Activated CD8-positive, alpha-beta memory T cell treated with anti-CD3 and anti-CD28 coated beads, Interleukin-2, amount 50 U/mL, for 24 hours (primary cell): ENCODE results near the gene MAIP1.
A peak's percentile ranks its signal among the peaks of the same experiment; 100 is the strongest.

Experiments
- DNase-seq: peaks from one replicate; pipeline ENCODE4 v3.0.0-alpha.2; 2020; ENCODE audit errors: extremely low read depth

The MAIP1 gene

DNA sequence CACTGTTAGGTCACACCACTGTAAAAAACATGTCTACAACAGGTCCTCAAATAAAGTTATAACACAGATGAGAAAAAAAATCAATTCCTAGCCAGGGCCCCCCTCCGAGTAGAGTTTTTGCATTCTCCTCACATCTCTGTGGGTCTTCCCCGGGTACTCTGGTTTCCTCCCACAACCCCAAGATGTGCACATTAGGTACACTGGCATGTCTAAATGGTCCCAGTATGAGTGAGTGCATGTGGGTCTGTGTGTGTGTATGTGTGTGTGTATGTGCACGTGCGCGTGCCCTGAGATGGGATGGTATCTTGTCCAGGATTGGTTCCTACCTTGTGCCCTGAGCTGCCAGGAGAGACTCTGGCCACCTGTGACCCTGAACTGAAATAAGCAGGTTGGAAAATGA, 5.0 kb upstream of the MAIP1 start:
- no peak for DNase-seq

DNA sequence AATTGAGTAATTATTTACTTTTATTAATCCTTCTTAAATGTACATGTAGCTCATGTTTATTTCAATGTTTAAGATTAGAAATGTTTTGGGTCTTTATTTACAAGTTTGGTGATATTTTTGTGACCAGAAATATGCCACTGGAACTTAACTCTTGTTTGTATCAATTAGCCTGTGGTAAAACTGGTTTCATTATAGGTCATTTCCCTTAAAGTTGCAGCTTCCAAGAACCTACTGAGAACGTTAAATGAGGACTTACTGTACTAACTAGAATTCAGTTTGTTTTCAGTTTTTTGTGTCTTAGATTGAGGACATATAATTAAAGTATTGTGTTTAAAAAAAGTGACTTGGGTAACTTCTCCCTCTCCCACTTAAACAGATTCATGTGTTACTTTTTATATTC, 4.4 kb upstream of the MAIP1 start:
- no peak for DNase-seq

DNA sequence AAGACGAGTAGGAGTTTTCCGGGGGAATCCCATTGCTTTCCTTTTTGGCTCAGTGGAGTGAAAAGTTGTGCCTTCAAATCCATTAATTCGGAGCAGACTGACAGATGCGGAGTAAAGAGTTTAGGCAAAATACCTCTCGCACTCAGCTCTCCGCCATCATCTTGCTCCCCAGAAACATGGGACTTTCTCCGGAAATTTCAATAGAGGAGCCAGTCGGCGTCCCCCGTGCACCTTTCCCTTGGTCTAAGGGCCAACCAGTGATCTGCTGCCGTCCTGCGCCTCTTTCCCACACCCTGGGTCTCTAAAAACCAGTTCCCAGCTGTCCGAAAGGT, 409 bp upstream of the MAIP1 start:
- no peak for DNase-seq

DNA sequence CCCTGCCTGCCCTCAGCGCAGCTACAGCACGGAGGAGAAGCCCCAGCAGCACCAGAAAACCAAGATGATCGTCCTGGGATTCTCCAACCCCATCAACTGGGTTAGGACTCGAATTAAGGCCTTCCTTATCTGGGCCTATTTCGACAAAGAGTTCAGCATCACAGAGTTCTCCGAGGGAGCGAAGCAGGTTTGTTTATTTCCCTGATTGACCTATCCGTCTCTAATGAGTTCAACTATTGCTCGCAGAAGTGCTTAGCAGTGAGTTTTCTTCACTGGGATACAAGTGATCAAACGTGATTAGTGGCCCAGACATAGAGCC, 639 bp downstream of the MAIP1 start:
- no peak for DNase-seq

DNA sequence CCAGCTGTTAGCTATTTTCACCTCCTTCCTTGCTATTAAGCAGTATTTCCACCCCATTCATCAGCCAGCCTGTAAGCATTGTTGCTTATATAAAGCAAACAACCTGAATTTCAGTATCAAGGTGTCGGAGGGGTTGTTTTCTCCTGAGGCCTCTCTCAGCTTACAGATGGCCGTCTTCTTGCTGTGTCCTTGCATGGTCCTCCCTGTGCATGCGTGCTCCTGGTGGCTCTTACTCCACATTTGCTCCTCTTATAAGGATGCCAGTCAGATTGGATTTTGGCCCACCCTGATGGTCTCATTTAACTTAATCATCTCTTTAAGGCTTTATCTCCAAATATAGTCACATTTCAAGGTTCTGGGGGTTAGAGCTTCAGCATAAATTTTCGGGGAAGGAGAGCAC, 2.6 kb downstream of the MAIP1 start:
- no peak for DNase-seq

DNA sequence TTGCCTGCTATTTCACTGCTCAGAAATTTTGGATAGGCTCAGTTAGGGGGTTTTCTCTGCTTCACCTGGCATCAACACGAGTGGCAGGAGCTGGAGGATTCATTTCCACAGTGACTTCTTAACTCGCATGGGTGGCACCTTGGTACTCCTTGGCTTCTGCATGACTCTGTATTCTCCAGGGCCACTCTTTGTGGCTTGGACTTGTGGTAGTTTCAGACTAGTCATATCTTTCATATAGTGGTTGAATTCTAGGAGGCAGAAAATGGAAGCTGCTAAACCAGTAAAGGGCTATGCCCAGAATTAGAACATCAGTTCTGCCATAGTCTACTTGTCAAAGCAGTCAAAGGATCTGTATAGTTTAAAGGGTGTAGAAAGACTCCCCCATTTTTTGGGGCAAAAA, 6.8 kb downstream of the MAIP1 start:
- no peak for DNase-seq

DNA sequence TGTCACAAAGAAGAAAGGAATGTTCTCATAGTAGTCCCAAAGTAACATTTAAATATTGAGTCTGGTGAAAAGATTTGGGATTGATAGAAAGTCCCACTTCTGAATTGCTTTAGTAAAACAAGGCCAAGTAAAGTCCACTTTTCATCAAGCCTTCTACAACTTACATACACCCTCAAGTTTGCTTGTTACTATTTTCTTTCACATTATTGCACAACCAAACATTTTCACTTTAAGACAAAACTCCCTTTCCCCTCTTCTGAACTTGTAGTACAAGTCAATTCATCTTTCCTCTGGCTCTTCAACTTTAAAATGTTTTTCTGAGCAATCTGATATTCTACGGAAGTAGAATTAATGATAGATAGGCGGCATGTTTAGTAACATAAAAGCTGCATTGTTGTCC, 11.0 kb downstream of the MAIP1 start:
- no peak for DNase-seq

DNA sequence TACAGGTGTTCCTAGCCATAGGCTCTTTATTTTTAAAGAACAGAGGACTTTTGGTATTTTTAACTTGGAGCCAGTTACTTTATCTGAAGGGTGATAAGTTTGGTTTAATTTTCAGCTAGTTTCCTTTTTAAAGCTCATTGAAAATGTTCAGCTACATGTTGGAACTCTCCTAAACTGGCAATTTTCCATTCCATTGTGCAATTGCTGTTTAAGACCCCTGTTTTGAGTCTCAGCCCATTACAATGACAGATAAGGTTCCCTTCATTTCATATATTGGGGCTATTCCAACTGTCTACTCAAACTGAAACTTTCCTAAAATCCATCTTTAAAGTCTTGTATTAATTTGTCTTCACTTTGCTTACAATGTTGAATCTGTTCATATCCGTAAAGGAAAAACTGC, 11.6 kb downstream of the MAIP1 start:
- no peak for DNase-seq

DNA sequence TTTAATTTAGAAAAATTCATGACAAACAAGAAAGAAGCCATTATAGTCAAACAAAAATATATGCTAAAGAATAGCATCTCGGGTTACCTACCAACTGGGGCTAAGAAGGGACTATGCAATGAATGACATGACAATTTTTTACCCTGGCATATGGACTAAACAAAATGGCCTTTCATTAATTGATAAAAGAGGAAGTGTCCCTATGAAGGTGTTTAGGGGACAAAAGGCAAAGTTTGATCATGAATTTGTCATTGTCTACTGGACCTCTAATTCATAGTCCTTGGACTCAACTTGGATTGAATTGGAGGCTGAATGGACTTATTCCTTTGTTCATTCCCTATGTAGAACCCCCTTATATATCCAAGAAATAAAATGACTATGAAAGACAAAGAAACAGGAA, 12.7 kb downstream of the MAIP1 start:
- no peak for DNase-seq

DNA sequence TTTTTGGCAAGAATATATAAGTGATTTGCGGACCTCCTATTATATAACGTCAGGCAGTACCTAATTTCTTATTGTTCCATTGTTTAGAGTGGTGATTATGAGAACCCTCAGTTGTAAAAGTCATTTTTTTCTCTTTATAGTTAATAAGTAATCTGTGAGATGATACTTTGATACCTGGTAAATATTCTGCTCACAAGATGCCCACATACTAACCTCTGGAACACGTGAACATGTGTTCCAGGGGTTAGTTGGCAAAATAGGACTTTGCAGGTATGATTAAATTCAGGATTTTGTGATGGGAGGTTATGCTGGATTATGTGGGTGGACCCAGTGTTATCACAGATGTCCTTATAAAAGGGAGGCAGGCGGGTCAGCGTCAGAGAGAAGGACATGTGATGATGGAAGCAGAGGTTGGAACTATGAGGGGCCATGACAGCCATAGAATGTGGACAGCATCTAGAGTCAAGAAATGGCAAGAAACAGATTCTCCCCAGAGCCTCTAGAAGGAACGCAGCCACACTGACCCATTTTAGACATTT, 16.8 kb downstream of the MAIP1 start:
- DNase-seq = no peak

DNA sequence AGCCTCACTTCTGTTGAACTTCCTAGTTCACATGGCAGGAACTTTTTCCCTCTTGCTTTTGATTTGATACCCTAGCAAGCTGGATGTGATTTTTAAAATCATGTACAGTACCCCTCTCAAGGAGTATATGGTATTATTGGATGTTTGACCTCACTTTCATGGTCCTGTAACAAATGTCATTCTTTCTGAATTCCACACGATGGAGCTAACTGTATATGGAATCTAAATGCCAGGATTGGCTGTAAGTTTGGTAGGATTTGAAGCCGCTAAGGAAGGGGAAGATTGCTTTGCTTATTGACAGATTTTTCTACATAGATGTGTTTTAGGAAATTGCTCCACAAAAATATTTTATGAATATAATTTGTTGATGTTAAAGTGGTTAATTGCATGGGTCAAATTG, 18.3 kb downstream of the MAIP1 start:
- DNase-seq = no peak

DNA sequence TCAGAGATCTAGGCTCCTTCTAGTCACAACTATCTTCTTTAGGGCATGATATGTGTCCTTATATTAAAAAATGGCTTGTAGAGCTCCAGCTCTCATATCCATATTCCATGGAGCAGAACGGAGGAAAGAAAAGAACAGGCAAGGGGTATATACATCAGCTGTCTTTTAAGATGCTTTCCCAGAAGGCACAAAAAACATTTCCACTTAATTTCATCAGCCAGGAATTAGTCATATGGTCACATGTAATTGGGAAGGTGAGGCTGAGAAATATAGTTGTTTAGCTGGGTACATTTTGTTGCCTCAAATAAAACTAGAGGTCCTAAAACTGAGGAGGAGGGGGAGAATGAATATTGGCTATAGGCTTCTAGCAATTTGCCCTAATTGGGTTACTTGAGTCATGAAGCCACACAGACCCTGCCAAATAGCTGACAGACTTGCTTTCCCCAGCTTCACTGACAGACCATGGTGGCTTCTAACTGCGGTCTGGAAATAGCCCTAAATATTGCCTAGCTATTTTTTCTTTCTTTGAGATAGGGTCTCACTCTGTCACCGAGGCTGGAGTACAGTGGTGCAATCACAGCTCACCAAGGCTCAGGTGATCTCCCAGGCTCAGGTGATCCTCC, 20.0 kb downstream of the MAIP1 start:
- no peak for DNase-seq

DNA sequence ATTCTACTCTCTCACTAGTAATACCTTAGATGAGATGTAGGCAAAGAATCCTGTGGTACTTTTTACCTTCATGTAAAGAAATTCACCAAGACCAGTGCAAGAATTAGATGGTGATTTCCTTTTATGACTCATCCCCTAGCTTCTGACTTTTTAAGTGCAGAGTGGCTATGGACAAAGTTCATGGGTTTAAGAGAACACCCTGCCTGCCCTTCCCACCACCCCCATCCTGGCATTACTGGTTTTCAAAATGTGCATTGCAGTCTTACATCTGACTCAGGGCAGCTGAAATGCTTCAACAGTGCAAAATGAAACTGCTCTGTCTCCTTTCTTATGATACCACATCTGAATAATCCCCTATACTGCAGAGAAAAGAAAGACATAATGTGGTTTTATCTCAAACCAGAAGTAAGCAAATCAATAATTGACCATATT, 22.6 kb downstream of the MAIP1 start:
- DNase-seq = no peak

DNA sequence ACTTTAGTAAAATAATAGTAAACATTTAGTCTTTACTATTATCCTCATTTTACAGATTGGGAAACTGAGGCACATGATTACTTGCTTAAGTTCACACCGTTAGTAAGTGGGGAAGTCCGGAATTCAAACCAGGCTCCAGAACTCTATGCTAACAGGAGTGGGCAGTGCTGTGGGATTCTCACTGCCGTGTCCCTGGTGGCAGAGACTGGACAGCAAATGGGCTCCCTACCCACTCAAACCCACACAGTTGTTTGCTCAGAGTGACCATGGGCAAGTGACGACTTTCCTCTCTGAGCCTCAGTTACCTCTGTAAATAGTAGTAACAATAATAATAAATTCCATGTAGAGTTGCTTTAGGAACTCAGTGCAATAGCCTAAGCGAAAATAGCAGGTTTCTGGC, 24.0 kb downstream of the MAIP1 start:
- no peak for DNase-seq

DNA sequence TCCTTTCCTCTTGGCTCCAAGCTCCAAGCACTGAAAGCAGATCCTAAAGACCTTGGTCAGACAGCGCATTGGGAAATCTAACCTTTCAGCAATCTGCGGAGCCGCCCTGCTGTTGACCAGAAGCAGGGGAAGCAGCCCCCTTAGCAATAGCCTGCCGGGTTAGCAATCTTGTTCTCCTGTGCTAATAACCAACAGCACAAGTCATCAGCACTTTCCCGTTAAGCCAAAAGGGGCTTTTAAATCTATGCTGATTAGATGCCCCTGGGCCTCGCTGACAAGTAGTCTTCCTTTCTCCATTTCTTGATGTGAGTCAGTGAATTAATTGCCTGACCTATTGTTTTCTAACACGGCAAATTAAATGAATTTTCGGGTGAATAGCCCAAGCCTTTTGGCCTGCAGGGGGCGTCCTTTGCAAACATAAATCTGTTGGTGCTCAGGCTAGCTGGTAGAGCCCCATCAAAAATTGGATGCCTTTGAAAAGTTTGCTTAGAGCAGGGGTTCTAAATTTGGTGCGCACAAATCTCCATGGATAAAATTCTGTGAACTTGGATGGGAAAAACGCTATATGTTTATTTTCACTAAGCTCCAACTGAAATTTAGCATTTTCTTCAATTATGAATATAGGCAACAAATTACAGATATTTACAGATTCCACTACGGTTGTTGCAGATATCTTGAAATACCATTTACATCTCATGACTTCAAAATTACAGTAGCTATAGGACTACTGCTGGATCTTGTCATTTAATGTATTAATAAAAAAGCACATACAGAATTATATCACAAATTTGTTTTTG, 24.6 kb downstream of the MAIP1 start:
- DNase-seq = peak; percentile 72

DNA sequence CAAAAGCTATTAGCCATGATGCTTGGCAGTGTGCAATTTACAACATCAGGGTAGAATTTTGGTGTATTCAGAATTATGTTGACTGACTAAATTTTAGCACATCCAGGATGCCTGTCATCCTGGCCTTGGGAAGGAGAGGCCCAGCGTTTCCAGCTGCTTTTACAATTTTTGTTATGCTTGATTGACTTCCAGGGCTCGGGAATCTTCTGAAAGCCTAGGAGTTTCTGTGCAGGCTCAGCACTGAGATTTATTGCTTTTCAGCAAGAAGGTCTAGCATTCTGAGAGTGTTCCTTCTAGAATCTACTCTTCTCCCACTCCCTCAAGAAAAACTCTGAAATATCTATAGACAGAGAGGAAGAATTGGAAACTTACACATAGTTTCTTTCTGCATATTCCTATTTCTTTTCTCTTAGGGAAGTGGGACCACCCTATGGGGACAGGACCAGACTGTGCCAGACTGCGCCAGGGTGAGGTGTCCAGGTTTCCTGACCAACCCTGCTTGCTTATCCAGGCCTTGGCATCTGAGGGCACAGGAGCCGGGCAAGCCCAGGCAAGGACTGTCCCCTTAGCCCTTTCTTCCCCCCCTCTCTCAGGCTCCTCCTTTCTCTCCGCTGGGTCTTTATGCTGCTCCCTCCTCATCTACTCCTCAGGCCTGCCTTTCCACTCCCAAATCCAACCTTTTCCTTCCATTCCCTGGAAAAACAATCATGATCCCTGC, 26.9 kb downstream of the MAIP1 start:
- DNase-seq = no peak

DNA sequence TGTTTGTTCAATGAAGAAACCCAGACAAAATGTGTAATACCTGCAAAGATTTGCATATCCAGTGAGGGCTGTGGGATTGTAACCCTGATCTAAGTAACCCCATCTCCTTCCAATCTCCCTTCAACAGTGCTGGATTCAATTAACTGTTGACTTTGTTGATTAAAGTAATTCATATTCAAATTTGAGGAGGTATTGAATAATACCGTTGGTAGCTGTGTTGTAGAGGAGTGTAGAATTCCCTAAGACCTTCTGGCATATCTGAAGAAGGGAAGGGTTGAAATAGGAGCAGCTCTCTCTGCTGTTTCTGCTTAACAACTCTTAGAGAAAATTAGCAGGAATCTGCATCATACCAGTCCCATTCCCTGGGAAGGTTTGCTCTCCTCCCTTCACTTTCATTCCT, 28.2 kb downstream of the MAIP1 start:
- no peak for DNase-seq

DNA sequence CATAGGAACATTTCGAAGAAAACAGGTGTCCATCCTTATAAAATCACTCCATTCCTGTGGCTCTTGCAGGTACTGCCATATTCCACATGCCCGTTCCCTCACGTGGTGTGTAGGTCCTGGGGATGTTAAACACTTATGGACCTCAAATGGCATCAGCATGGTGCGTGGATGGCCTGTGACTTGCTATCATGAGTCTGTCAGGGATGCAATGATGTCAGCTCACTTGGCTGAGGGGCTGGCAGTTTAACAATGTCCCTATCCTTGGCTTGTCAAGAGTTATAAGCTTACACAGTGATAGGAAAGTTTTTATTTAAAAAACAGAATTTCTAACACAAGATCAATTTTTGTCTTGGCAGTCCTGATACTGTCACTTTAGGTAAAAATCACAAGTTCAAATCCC, 28.8 kb downstream of the MAIP1 start:
- no peak for DNase-seq

DNA sequence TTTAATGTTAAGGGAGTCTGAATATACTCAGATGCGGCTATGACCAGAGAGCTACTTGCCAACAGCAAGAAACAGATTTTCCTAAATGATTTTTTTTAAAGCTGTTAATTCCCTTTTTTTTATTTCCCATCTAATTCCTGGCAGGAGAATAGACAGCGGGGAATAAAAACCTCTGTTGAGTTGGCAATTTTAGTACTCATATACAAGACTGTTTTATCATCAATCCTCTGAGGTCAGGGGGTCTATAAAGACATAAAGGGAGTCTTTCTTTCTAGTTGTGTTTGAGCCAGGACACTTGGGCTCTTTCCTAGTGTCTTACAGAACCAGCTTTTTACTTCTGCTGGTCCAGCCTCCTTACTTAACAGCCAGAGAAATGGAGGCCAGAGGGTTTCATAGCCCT, 29.4 kb downstream of the MAIP1 start:
- DNase-seq = no peak

DNA sequence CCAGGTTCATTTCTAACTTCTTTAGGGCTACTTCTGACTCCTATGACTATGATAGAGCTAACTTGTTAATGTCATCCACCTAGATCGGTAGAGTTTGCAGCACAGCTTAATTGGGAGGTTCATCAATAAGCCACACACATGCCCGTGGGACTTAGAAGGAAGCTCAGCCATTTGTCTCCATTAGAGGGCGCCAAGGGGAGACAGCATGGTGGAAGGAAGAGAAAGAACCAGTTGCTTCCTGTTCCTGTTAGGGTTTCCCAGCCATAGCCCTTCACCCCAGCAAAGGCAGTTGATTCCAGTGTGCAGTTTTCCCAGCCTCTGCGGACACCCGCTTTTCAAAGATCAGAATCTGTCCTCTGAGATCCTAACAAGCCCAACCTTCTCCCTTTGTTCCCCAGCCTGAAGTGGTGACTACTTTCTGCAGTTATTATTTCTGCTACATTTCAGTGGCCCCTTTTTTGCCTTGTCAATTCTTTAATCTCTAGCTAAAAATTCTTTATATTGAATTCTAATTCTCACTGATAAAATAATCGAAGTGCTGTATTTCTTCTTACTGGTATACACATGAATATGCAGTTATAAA, 30.3 kb downstream of the MAIP1 start:
- peak; percentile 17 for DNase-seq

DNA sequence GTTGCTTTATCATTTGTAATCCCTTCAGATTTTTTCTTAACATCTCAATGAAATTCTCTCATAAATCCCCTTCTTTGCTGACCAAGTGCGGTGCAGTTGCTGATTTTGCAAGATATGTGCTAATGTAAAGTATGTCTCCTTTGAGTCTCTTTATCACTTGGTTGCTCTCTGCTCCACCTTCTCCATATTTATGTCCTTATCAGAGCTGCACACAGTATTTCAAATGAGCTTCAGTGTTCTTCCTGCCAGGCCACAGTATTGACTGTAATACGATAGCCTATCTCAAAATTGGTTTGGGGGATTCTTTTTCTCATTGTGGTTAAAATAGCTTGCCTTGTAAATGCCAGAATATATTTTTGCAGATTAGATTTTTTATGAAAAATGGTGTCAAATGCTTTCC, 32.2 kb downstream of the MAIP1 start:
- DNase-seq = no peak

DNA sequence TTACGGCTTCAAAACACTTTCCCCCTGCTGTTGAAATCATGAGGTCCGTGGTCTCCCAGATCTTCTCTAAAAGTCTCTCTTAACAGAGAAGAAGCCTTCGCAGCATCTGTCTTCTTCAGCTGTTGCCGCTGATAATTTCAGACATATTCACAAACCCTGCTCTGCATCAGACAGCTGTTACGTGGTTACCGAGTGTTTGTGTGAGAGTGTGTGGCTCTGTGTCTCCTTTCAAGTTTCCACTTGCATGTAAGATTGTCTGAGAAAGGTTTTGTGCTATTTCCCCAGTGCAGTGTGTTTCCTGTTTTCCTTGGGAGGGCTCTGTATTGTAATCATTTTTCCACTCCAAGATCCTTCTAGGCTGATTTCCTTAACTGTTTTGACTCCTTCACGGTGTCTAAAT, 32.8 kb downstream of the MAIP1 start:
- no peak for DNase-seq

DNA sequence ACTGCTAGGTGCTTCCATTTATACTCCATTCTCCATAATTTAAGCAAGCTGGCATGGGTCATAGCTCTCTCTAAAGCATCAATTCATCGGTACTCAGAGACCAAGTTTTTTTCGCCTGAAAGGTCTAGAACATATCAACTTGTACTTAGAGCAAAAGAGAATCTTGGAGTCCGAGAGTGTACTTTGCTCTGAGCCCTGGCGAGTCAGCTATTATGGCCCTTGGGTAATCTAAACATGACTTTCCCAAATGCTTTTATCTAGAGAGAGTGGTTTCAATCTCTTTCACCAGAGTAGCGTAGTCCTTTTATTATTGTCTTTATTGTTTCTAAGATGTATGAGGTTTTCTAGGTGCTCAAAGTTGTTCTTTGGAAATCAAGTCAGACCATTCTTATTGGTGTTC, 34.4 kb downstream of the MAIP1 start:
- no peak for DNase-seq
